Measurements from ENCODE around the gene COA3.

Gene COA3

DNA sequence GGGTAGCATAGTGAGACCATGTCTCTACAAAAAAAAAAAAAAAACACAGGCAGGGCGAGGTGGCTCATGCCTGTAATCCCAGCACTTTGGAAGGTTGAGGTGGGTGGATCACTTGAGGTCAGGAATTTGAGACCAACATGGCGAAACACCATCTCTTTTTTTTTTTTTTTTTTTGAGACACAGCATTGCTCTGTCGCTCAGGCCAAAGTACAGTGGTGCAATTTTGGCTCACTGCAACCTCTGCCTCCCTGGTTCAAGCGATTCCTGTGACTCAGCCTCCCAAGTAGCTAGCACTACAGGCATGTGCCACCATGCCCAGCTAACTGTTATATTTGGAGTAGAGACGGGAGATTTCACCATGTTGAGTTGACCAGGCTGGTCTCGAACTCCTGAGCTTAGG, 32.4 kb downstream of the COA3 start:
- H3K4me3 ChIP-seq (ENCODE audit: low read depth, low read length): no peak overlapping the region
- TF ChIP-seq, protein P1, sequence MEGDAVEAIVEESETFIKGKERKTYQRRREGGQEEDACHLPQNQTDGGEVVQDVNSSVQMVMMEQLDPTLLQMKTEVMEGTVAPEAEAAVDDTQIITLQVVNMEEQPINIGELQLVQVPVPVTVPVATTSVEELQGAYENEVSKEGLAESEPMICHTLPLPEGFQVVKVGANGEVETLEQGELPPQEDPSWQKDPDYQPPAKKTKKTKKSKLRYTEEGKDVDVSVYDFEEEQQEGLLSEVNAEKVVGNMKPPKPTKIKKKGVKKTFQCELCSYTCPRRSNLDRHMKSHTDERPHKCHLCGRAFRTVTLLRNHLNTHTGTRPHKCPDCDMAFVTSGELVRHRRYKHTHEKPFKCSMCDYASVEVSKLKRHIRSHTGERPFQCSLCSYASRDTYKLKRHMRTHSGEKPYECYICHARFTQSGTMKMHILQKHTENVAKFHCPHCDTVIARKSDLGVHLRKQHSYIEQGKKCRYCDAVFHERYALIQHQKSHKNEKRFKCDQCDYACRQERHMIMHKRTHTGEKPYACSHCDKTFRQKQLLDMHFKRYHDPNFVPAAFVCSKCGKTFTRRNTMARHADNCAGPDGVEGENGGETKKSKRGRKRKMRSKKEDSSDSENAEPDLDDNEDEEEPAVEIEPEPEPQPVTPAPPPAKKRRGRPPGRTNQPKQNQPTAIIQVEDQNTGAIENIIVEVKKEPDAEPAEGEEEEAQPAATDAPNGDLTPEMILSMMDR (IDR thresholded peaks at IDR 0.05; ENCODE audit: control insufficient read depth, extremely low read depth, insufficient read depth): no peak
- DNase-seq (ENCODE audit: low read depth): no peak

DNA sequence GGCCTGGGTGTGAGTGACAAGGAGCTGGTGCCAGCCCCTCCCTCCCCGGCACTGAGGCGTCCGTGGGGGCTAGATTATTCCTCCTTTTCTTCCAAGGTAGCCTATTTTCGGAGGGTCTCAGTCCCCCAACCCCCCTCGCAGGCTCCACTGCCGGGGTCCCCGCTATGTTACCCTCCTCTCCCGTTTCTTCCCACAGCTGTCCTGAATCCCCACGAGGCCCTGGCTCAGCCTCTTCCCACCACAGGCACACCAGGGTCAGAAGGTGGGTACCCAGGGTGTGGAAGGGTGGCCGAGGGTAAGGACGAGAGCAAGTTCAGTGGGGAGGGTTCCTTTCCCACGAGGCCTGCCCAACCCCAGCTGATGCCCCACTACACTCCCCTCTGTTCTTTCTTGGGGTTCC, 36.9 kb downstream of the COA3 start:
- TF ChIP-seq, protein P1 (IDR thresholded peaks at IDR 0.05; ENCODE audit: control insufficient read depth, extremely low read depth, insufficient read depth): no peak

DNA sequence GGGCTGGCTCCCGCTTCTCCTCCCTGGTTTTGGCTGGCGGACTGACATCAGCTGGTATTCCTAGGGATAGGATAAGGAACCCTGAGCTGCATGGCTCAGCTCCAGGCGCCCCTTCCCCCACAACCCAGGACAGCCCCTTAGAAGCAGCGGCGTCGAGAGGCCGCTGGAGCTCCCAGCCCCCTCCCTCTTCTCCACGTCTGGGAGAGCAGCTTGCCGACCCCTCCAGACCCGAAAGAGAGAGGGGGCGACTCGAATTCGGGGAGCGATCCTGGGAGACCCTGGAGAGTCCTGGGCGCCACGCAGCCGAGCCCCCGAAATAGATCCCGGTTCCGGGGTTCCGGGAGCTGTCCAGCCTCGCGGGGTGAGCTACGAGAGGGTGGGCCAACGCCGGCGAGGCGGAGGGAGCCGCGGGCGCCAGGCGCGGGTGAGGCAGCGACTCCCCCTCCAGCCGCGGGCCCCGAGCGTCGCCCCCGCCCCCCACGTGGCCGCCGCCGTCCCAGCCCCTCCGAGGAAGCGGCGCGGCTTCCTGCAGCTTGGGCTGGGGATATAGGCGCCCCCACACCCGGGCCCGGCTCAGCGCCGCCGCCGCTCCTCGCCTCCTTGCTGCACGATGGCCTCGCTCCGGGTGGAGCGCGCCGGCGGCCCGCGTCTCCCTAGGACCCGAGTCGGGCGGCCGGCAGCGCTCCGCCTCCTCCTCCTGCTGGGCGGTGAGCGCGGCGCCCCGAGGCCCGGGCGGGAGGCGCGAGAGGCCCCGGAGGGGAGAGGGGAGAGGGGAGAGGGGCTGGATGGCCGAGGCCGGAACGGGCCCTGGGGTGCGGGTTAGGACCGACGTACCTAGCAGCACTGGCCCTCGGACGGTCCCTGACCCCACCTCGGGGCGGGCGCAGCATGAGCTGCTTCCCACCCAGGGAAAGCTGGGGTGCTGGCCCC, 37.6 kb downstream of the COA3 start, which contains the start of gene RAMP2:
Gene RAMP2, plus strand, starts transcription at position 576 of the 930 bp plus-strand sequence. Its CDS starts 35 bp downstream, at position 611.
- no peak within 1 kb of the TSS for H3K4me3 ChIP-seq (ENCODE audit: low read depth, low read length)
- DNase-seq (ENCODE audit: low read depth): no peak
- TF ChIP-seq, protein P1 (IDR thresholded peaks at IDR 0.05; ENCODE audit: control insufficient read depth, extremely low read depth, insufficient read depth): no peak

More for the DNA sequence above, 36.9 kb downstream of the COA3 start:
- H3K4me3 ChIP-seq (ENCODE audit: low read depth, low read length): no peak overlapping the region
- no peak for DNase-seq (ENCODE audit: low read depth)

DNA sequence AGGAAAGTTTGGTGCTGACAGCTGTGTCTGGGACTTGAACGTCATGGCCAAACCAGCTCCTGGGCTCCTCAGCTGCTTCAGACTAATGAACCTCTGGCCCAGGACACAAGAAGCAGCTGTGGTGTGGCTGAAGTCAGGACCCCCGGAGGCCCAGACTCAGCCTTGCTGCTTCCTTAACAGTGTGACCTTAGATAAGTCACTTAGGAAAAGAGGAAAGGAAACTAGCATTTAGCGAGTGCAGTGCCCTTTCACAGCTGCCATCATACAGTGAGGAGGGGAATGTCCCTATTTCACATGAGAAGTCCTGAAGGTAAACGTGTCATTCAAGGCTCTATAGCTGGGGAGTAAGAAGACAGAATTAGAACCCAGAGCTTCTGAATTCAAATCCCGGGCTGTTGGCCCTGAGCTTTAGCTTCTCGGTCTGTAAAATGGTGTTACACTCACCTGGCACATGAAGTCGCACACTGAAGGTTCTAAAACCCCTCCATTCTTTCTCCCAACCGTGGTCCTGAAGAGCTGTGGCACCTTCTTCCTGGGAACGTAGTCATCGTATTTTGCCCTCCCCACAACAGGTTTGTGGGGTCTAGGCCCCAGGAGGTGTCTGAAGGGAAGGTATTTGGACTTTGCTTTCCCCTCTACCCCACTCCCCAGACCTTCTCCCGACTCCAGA, 38.4 kb downstream of the COA3 start:
- H3K4me3 ChIP-seq (ENCODE audit: low read depth, low read length): no peak overlapping the region
- DNase-seq (ENCODE audit: low read depth): no peak
- TF ChIP-seq, protein P1 (IDR thresholded peaks at IDR 0.05; ENCODE audit: control insufficient read depth, extremely low read depth, insufficient read depth): no peak

DNA sequence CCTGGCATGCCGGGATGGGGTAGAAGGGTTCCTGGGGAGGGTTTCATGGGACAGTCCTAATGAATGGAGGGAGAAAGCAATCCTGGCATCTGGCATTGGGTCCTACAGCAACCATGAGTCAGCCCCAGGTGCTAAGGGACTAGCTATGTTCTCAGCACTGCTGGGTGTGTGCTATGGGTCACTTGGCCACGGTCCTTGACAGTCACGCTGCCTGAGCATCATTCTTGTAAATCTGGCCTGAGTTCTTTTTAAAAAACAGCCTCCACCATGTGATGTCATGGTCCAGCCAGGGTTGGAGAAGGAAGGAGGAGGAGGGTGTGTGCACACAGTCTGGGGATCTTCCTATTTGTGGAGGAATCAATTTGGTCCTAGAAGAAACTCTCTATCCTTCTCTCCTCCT, 43.7 kb downstream of the COA3 start:
- no peak overlapping the region for H3K4me3 ChIP-seq (ENCODE audit: low read depth, low read length)
- DNase-seq (ENCODE audit: low read depth): no peak
- TF ChIP-seq, protein P1 (IDR thresholded peaks at IDR 0.05; ENCODE audit: control insufficient read depth, extremely low read depth, insufficient read depth): no peak

DNA sequence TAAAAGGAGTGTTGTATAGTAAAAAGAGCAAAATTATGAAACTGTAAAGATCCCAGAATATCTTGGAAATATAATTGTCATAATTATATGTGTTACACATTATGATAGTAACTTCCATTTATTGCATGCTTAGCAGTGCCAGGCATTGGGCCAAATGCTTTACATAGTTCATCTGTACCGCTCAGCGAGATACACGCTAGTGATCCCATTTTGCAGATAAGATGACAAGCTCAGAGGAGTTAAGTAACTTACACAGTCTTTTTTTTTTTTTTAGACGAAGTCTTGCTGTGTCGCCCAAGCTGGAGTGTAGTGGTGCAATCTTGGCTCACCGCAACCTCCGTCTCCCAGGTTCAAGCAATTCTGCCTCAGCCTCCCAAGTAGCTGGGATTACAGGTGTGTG, 46.9 kb downstream of the COA3 start:
- H3K4me3 ChIP-seq (ENCODE audit: low read depth, low read length): no peak overlapping the region
- DNase-seq (ENCODE audit: low read depth): no peak
- TF ChIP-seq, protein P1 (IDR thresholded peaks at IDR 0.05; ENCODE audit: control insufficient read depth, extremely low read depth, insufficient read depth): no peak

Data from LNCaP clone FGC (cell line).